ENCODE results near the gene SYCN. TPM values are rescaled to one million over a fixed set of nuclear protein-coding genes. Genes with fewer than 3 reads are reported as not detected.

Gene SYCN
- total RNA-seq, 1 experiment from 2014 or later: not detected

GRCh38 chr19:39170386-39171231, 33.5 kb downstream of the SYCN start:
- no peak overlapping the region for H3K9ac ChIP-seq (ENCODE audit: low read length)
- H3K4me1 ChIP-seq (ENCODE audit: control insufficient read depth in 1 of 2, insufficient read depth in 2 of 2, low read length in 2 of 2): peaks cover 16 to 21% of the 10 kb centered on the region in 2 experiments; a peak in 3 of 4 replicates
- H3K9me3 ChIP-seq (ENCODE audit: control insufficient read depth in 1 of 2, insufficient read depth in 1 of 2, low read depth in 1 of 2, low read length in 2 of 2): no peaks in the 10 kb centered on the region
- no peak for ATAC-seq
- H3K4me3 ChIP-seq (replicated peaks in 1 of 2; ENCODE audit: low read depth in 1 of 2, low read length in 2 of 2): no peak overlapping the region
- RAD21 ChIA-PET (ENCODE audit: low non-redundant PET in 1 of 2, low total read pairs in 2 of 2, uncharacterized antibody in 2 of 2, unreplicated experiment in 2 of 2): no interaction called here
- no peaks in the 10 kb centered on the region for H3K9me2 ChIP-seq (ENCODE audit: insufficient read depth)
- H3K36me3 ChIP-seq (ENCODE audit: control insufficient read depth in 1 of 2, insufficient read depth in 2 of 2, low read length in 2 of 2): peaks cover 3 to 5% of the 10 kb centered on the region in 2 experiments; a peak in 2 of 4 replicates
- H2AFZ ChIP-seq (ENCODE audit: low read depth, low read length, poor library complexity, severe bottlenecking): no peak overlapping the region
- H4K20me1 ChIP-seq (ENCODE audit: insufficient read depth): no peaks in the 10 kb centered on the region
- intact Hi-C loops (cut with micrococcal nuclease): no loop called here
- POLR2A ChIA-PET: no interaction called here
- H3K27ac ChIP-seq (ENCODE audit: low read depth, low read length): no peak overlapping the region; the same call in 1 of the 2 replicates
- no peak overlapping the region for H3K4me2 ChIP-seq (ENCODE audit: low read length)
- no peak for DNase-seq (ENCODE audit: low read depth, low spot score)
- no peak for TF ChIP-seq FOSL1 (IDR thresholded peaks at IDR 0.05; ENCODE audit: low read depth)
- no peak for TF ChIP-seq REST (IDR thresholded peaks at IDR 0.05; ENCODE audit: low read depth)
- TF ChIP-seq EZH2phosphoT487 (IDR thresholded peaks at IDR 0.05; ENCODE audit: borderline replicate concordance): no peak
- no peak for TF ChIP-seq SP1 (IDR thresholded peaks at IDR 0.05; ENCODE audit: low read depth)
- TF ChIP-seq RAD21 (IDR thresholded peaks at IDR 0.05; ENCODE audit: low read depth): no peak
- no peak for TF ChIP-seq CEBPB (IDR thresholded peaks at IDR 0.05; ENCODE audit: low read depth)
- no peak for TF ChIP-seq SRF (IDR thresholded peaks at IDR 0.05; ENCODE audit: low read depth)
- TF ChIP-seq POLR2AphosphoS5 (IDR thresholded peaks at IDR 0.05; ENCODE audit: low read depth, low read length): no peak
- no peak for TF ChIP-seq SIN3A (IDR thresholded peaks at IDR 0.05; ENCODE audit: low read depth)
- no peak for TF ChIP-seq EGR1 (IDR thresholded peaks at IDR 0.05; ENCODE audit: low read depth)
- TF ChIP-seq JUND (IDR thresholded peaks at IDR 0.05): no peak
- no peak for TF ChIP-seq CBX3 (IDR thresholded peaks at IDR 0.05; ENCODE audit: low read depth)
- TF ChIP-seq ZNF274 (IDR thresholded peaks at IDR 0.05; ENCODE audit: low read depth, low read length): no peak
- TF ChIP-seq, protein P1, sequence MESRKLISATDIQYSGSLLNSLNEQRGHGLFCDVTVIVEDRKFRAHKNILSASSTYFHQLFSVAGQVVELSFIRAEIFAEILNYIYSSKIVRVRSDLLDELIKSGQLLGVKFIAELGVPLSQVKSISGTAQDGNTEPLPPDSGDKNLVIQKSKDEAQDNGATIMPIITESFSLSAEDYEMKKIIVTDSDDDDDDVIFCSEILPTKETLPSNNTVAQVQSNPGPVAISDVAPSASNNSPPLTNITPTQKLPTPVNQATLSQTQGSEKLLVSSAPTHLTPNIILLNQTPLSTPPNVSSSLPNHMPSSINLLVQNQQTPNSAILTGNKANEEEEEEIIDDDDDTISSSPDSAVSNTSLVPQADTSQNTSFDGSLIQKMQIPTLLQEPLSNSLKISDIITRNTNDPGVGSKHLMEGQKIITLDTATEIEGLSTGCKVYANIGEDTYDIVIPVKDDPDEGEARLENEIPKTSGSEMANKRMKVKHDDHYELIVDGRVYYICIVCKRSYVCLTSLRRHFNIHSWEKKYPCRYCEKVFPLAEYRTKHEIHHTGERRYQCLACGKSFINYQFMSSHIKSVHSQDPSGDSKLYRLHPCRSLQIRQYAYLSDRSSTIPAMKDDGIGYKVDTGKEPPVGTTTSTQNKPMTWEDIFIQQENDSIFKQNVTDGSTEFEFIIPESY (IDR thresholded peaks at IDR 0.05; ENCODE audit: extremely low read depth, insufficient replicate concordance, low read length): no peak
- CTCF ChIA-PET: no interaction called here
- peaks cover 7% of the 10 kb centered on the region; the same call in 1 of the 2 replicates for H3K79me2 ChIP-seq (ENCODE audit: insufficient read depth, low read length)
- H3K27me3 ChIP-seq (ENCODE audit: insufficient read depth, low read length): no peaks in the 10 kb centered on the region
- BruUV-seq (replicated peaks): no TSS peak

Data from HCT116 (cell line).